Mesendoderm (in vitro differentiated cells): ENCODE measurements around the gene OR1I1.

Experiments
- DNase-seq: peaks from one replicate; pipeline ENCODE4 v3.0.0; 2013
- H2AK5ac ChIP-seq: 2 replicates; pipeline ENCODE4 v1.6.1; 2013; ENCODE audit warnings: low read length, inconsistent platforms
- H2BK120ac ChIP-seq: 2 replicates; pipeline ENCODE4 v1.6.1; 2013; ENCODE audit warnings: low read depth, mild to moderate bottlenecking, low read length, moderate library complexity, mixed read lengths
- H2BK15ac ChIP-seq: replicated peaks from 2 replicates; pipeline ENCODE4 v1.6.1; 2013; ENCODE audit warnings: low read depth, mild to moderate bottlenecking, moderate library complexity
- H2BK5ac ChIP-seq: 2 replicates; pipeline ENCODE4 v1.6.1; 2013; ENCODE audit warnings: low read length, inconsistent platforms
- H3K18ac ChIP-seq: 2 replicates; pipeline ENCODE4 v1.6.1; 2013; ENCODE audit warnings: mild to moderate bottlenecking, low read length, mixed read lengths
- H3K23ac ChIP-seq: one replicate; pipeline ENCODE4 v1.6.1; 2013; ENCODE audit warnings: low read length
- H3K27ac ChIP-seq: 2 replicates; pipeline ENCODE4 v1.5.1; 2013; ENCODE audit warnings: low read depth, mild to moderate bottlenecking, inconsistent platforms, low read length, moderate library complexity
- H3K27me3 ChIP-seq: 2 replicates; pipeline ENCODE4 v1.6.1; 2013; ENCODE audit warnings: low read length, control low read depth, mild to moderate bottlenecking, inconsistent platforms; ENCODE audit not compliant: insufficient read depth, poor library complexity
- H3K36me3 ChIP-seq: 2 replicates; pipeline ENCODE4 v1.6.1; 2013; ENCODE audit warnings: low read length, inconsistent platforms; ENCODE audit not compliant: control insufficient read depth, insufficient read depth
- H3K4ac ChIP-seq: one replicate; pipeline ENCODE4 v1.6.1; 2013; ENCODE audit warnings: low read depth, mild to moderate bottlenecking, low read length, moderate library complexity
- H3K4me1 ChIP-seq: 2 replicates; pipeline ENCODE4 v1.6.1; 2013; ENCODE audit warnings: low read depth, low read length, inconsistent platforms; ENCODE audit not compliant: control insufficient read depth
- H3K4me2 ChIP-seq: 2 replicates; pipeline ENCODE4 v1.6.1; 2013; ENCODE audit warnings: low read length
- H3K4me3 ChIP-seq: 2 replicates; pipeline ENCODE4 v1.5.1; 2013; ENCODE audit warnings: mild to moderate bottlenecking, low read length
- H3K56ac ChIP-seq: one replicate; pipeline ENCODE4 v1.6.1; 2013; ENCODE audit warnings: low read length
- H3K79me1 ChIP-seq: 2 replicates; pipeline ENCODE4 v1.6.1; 2013; ENCODE audit warnings: low read length, inconsistent platforms
- H3K79me2 ChIP-seq: 2 replicates; pipeline ENCODE4 v1.6.1; 2013; ENCODE audit warnings: mild to moderate bottlenecking, low read length; ENCODE audit not compliant: control insufficient read depth, insufficient read depth
- H3K9ac ChIP-seq: 2 replicates; pipeline ENCODE4 v1.6.1; 2013; ENCODE audit warnings: low read length, inconsistent platforms
- H4K5ac ChIP-seq: one replicate; pipeline ENCODE4 v1.6.1; 2013; ENCODE audit warnings: low read length
- H4K8ac ChIP-seq: one replicate; pipeline ENCODE4 v1.6.1; 2013; ENCODE audit warnings: low read depth, mild to moderate bottlenecking, control low read depth, low read length, moderate library complexity
- WGBS: extraction: QIAGEN DNeasy Blood & Tissue Kit; methylation state at CpG from one replicate; pipeline ENCODE4 v1.1.7; 2013; ENCODE audit warnings: low lambda C conversion rate, missing lambda C conversion rate; ENCODE audit not compliant: insufficient coverage; ENCODE audit errors: extremely low coverage; 5-methylcytosine and 5-hydroxymethylcytosine counted together

Gene OR1I1

DNA sequence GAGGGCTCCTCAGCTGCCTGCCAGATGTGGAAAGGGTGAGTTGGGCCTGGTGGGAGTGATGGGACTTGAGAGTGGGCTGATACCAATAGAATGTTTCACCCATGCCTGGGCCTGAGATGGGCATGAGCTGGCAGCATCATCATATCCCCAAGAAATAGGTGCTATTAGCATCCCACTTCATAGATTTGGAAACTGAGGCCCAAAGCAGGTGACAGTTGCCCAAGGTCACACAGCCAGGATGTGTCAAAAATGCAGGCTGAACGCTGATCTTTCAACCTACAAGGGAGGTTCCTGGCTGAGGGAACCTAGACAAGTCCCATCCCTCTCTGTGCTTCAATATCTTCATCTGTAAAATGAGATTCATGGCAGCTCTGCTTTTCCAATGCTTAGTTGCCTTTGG lies 29.7 kb downstream of the OR1I1 start:
- no peak overlapping the region for H2BK15ac ChIP-seq
- H2BK5ac ChIP-seq = no peak overlapping the region
- H4K8ac ChIP-seq = no peak overlapping the region
- no peak overlapping the region for H3K23ac ChIP-seq
- WGBS = no CpG with 5 or more reads among the region's 1 CpG
- no peaks in the 10 kb centered on the region for H3K27me3 ChIP-seq
- peaks cover 4% of the 10 kb centered on the region for H3K4me1 ChIP-seq
- H2AK5ac ChIP-seq = no peak overlapping the region
- H4K5ac ChIP-seq = no peak overlapping the region
- no peak overlapping the region for H3K18ac ChIP-seq
- peaks cover 3% of the 10 kb centered on the region for H3K36me3 ChIP-seq
- H3K4ac ChIP-seq = no peak overlapping the region
- H3K9ac ChIP-seq = no peak overlapping the region
- no peak overlapping the region for H3K27ac ChIP-seq
- no peak overlapping the region for H3K4me2 ChIP-seq
- DNase-seq = no peak
- no peaks in the 10 kb centered on the region for H3K79me2 ChIP-seq
- no peak overlapping the region for H3K4me3 ChIP-seq
- H2BK120ac ChIP-seq = no peak overlapping the region
- no peak overlapping the region for H3K56ac ChIP-seq
- H3K79me1 ChIP-seq = peaks cover 6% of the 10 kb centered on the region

DNA sequence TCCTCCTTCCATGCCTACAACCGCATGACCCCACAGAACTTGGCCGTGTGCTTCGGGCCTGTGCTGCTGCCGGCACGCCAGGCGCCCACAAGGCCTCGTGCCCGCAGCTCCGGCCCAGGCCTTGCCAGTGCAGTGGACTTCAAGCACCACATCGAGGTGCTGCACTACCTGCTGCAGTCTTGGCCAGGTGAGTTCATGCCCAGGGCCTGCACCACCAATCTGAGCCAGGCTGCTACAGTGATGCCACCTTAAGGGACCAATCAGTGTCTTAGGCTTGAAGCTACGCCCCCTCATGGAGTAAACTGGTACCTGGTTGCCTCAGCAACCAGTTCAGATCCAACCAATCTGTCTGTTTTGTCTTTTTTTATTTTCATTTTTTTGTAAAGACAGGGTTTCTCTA lies 30.4 kb downstream of the OR1I1 start:
- Histone ChIP-seq H3K56ac (no peak overlapping the region), H4K5ac (no peak overlapping the region), H3K23ac (no peak overlapping the region), H3K27me3 (no peaks in the 10 kb centered on the region), H2BK15ac (no peak overlapping the region), H3K27ac (no peak overlapping the region), H3K79me2 (no peaks in the 10 kb centered on the region), H3K4me3 (no peak overlapping the region), H3K36me3 (peaks cover 6% of the 10 kb centered on the region), H3K79me1 (peaks cover 6% of the 10 kb centered on the region), H3K18ac (no peak overlapping the region), H3K4me1 (peaks cover 4% of the 10 kb centered on the region), H3K4ac (no peak overlapping the region), H2BK5ac (no peak overlapping the region), H2AK5ac (no peak overlapping the region), H3K4me2 (no peak overlapping the region), H2BK120ac (no peak overlapping the region), H4K8ac (no peak overlapping the region), H3K9ac (no peak overlapping the region)
- DNase-seq = peak; percentile 74
- WGBS = no CpG with 5 or more reads among the region's 11 CpGs

DNA sequence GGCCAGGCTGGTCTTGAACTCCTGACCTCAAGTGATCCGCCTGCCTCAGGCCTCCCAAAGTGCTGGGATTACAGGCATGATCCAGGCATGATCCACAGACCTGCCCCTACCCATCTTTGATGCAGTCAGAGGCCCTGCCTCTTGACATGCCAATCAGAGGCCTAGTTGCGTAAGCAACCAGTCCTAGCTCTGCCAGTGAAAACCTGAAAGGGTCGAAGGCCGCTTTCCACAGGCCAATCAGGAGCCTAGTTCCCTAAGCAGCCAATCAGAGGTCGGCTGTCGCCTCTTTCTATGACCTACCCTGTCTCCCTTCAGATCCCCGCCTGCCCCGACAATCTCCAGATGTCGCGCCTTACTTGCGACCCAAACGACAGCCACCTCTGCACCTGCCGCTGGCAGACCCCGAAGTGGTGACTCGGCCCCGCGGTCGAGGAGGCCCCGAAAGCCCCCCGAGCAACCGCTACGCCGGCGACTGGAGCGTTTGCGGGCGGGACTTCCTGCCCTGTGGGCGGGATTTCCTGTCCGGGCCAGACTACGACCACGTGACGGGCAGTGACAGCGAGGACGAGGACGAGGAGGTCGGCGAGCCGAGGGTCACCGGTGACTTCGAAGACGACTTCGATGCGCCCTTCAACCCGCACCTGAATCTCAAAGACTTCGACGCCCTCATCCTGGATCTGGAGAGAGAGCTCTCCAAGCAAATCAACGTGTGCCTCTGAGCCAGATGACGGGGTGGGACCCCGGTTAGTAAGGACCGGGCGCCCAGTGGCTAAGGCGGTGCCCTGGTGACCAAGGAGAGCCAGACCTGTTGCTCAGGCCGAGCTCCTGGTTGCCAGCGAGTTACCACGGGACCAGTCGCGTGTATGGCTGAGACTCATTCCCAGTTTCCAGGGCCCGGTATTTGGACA lies 31.5 kb downstream of the OR1I1 start:
- DNase-seq = peak; percentile 68
- Histone ChIP-seq H3K18ac (no peak overlapping the region), H2BK15ac (no peak overlapping the region), H3K79me1 (peaks cover 3% of the 10 kb centered on the region), H3K9ac (no peak overlapping the region), H3K56ac (no peak overlapping the region), H3K4ac (no peak overlapping the region), H2BK120ac (no peak overlapping the region), H3K27me3 (no peaks in the 10 kb centered on the region), H3K4me1 (peaks cover under 1% of the 10 kb centered on the region), H3K79me2 (no peaks in the 10 kb centered on the region), H3K36me3 (peaks cover 9% of the 10 kb centered on the region), H3K27ac (no peak overlapping the region), H4K8ac (no peak overlapping the region), H3K23ac (no peak overlapping the region), H3K4me3 (no peak overlapping the region), H3K4me2 (no peak overlapping the region), H2AK5ac (no peak overlapping the region), H2BK5ac (no peak overlapping the region), H4K5ac (no peak overlapping the region)
- no CpG with 5 or more reads among the region's 58 CpGs for WGBS

DNA sequence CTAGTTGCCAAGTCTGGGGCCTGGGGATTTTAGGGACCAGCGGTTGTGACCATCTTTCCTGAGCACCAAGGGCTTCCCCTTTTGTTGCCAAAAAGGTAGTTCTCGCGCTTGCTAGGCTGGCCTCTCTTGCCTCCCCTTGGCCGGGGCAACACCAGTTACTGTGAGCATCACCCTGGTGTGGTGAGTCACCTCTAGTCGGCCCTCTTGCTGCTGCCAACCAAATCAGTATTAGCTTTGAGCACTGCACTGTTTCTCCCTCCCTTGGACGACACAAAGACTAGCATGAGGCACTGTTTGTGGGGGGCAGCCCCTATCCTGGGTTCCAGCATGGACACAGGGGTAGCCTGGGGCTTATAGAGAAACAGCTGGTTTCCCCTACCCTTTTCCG lies 32.1 kb downstream of the OR1I1 start:
- H3K36me3 ChIP-seq = peaks cover 9% of the 10 kb centered on the region
- H2AK5ac ChIP-seq = no peak overlapping the region

DNA sequence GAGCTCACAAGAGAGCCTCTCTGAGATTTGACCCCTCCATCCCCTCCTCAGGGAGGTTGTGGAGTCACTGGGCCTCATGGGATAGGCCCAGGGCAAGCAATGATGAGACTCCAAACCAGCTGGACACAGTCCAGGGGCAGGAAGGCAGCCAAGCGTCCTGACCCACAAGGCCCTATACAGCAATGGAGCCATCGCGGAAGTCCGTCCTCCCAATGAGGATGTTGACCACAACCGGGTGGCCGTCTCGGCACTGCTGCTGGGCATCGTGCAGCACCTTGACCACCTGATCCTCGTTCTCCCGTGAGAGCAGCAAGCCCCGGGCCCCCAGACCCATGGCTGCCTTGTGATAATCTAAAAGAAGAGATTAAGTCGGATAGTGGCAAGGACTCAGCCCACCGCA lies 33.1 kb downstream of the OR1I1 start:
- Histone ChIP-seq H3K4ac (no peak overlapping the region), H3K4me2 (no peak overlapping the region), H3K9ac (no peak overlapping the region), H4K8ac (no peak overlapping the region), H2BK120ac (no peak overlapping the region), H3K18ac (no peak overlapping the region), H3K27ac (no peak overlapping the region), H4K5ac (no peak overlapping the region), H3K79me1 (no peaks in the 10 kb centered on the region), H3K36me3 (peaks cover 9% of the 10 kb centered on the region), H2BK5ac (no peak overlapping the region), H2BK15ac (no peak overlapping the region), H3K27me3 (no peaks in the 10 kb centered on the region), H2AK5ac (no peak overlapping the region), H3K56ac (no peak overlapping the region), H3K4me3 (no peak overlapping the region), H3K23ac (no peak overlapping the region), H3K79me2 (no peaks in the 10 kb centered on the region), H3K4me1 (no peaks in the 10 kb centered on the region)
- DNase-seq = no peak
- no CpG with 5 or more reads among the region's 13 CpGs for WGBS

More for the DNA sequence above, 32.1 kb downstream of the OR1I1 start:
- no peak overlapping the region for H2BK15ac ChIP-seq
- H3K27ac ChIP-seq = no peak overlapping the region
- no CpG with 5 or more reads among the region's 7 CpGs for WGBS
- no peaks in the 10 kb centered on the region for H3K27me3 ChIP-seq
- no peak overlapping the region for H4K8ac ChIP-seq
- H3K4me1 ChIP-seq = no peaks in the 10 kb centered on the region
- no peak overlapping the region for H4K5ac ChIP-seq
- H2BK5ac ChIP-seq = no peak overlapping the region
- H3K79me2 ChIP-seq = no peaks in the 10 kb centered on the region
- no peak overlapping the region for H3K18ac ChIP-seq
- no peak for DNase-seq
- H3K4ac ChIP-seq = no peak overlapping the region
- no peak overlapping the region for H3K23ac ChIP-seq
- no peak overlapping the region for H2BK120ac ChIP-seq
- no peak overlapping the region for H3K4me3 ChIP-seq
- H3K56ac ChIP-seq = no peak overlapping the region
- H3K4me2 ChIP-seq = no peak overlapping the region
- H3K79me1 ChIP-seq = no peaks in the 10 kb centered on the region
- no peak overlapping the region for H3K9ac ChIP-seq
